IPS DF 19.7 (cell line): ENCODE results near the gene LAS1L.
A peak's percentile ranks its signal among the peaks of the same experiment; 100 is the strongest.
"Not testable (repeated sequence)": the region's sequence is repeated elsewhere in the genome, so short reads cannot be mapped to it uniquely, and the experiment has no call there.

Source experiments
- DNase-seq: peaks from one replicate; pipeline ENCODE4 v3.0.0-alpha.2; 2013; ENCODE audit warnings: low read depth, low spot score

Gene LAS1L

DNA sequence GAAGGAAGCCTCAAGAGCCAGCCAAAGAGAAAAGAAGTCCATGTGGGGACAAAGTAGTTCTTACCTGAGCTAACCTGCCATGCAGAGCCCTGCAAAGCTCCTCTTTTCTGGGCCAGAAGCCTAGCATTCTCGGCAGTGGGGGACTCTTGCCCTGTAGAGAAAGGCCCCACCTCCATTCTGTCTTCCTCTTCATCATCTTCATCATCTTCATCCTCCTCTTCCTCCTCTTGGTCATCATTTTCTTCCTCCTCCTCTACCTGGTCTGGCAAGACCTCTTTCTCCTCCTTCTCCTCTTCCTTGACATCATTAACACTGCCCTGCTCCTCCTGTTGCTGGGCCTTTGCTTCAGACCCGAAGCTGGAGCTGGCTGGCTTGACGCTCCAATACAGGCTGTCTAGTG, 16.7 kb downstream of the LAS1L start:
- DNase-seq = no peak

DNA sequence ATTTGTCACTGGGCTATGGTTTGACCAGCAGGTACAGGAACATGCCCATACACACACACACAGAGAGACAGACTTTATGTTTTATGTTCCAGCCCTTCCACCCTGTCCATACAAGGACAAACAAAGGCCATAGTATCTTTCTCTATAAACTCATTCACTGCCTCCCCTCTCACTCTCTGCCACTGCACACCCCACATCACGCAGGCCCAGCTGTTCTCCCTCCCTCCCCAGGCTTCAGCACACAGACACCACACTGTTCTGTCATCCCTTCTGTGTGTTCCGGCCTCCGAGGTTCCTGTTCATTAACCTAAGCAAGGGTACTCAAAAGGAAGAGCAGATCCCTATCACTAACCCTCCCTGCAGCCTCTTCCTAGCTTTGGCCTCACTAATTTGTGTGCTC, 17.8 kb downstream of the LAS1L start:
- DNase-seq = no peak

DNA sequence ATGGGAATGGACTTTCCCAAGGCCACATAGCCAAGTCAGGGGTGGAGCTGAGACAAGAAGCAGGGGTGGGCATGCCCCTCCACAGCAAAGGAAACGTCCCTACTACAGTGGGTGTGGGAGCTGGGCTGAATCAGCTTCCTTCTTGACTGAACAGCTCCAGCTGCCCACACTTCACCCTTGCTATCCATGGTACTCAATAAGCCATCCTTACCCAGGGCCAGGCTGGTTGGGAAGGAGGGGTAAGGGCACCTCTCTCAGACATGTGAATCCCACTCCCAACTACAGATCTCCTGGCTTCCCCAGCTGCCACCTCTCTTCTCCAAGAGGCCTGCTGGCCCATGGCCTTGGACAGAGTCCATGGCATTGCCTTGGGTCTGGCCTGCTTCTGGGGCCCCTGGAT, 21.0 kb downstream of the LAS1L start:
- no peak for DNase-seq

DNA sequence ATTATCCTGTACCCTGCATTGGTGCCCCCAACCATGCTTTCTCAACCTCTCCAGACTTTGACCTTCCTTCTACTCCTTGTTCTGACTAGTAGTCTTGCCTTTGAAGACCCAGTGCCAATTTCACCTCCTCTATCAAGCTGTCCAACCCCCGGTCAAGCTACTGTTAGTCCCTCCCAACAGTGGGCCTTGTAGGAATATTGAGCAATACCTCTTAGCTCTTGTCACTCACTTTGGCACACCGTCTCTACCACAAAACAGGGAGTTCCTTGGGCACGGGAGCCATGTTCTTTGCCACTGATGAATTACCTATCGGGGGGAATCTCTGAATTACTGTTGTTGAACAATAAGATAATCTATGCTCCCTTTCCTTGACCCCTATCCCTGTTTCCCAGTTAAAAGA, 25.2 kb downstream of the LAS1L start:
- no peak for DNase-seq

DNA sequence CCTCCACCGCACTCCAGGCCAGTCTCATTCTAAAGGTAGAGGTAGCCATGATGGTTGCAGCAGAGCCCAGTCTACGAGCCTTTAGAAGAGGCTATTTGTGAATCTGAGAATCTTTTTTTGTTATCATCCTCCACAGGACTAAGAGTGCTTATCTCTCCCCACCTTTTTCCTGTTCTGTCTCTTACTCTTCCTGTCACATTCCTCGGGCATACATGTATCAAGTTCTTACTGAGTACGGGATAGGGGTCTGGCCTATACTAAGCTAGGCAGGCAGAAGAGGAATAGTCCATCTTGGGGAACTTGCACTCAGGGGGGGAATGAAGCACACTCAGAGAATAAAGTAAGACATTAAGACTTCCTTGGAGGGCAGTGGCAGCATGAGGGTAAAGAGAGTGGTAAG, 25.7 kb downstream of the LAS1L start:
- no peak for DNase-seq

DNA sequence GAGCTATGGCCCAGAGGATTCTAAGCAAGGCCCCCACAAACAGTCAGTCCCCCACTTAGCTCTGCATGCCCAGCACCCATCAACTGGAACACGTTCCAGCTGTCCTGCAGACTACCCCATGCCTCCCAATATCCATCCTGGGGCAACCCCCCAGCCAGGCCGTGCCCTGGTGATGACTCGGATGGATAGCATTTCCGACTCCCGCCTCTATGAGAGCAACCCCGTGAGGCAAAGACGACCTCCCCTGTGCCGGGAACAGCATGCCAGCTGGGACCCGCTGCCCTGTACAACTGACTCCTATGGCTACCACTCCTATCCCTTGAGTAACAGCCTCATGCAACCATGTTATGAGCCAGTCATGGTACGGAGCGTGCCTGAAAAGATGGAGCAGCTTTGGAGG, 32.0 kb downstream of the LAS1L start:
- DNase-seq = no peak

DNA sequence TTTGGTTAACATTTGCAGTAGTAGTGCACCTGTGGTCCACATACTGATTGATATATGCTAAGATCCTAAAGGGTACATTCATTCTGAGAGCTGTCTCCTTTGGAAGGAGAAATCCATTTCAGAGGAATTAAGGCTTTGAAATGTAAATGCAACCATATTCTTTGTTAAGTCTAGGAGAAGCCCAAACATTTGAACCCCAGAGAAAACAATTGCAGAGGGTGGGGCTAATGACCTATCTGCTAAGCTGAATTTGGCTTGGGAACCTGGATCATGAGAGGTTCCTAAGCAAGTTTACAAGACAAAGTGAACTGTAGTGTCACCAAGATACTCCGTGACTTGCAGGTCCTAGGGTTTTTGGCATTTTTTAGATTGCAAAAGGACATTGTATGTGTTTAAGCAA, 41.2 kb downstream of the LAS1L start:
- no peak for DNase-seq

DNA sequence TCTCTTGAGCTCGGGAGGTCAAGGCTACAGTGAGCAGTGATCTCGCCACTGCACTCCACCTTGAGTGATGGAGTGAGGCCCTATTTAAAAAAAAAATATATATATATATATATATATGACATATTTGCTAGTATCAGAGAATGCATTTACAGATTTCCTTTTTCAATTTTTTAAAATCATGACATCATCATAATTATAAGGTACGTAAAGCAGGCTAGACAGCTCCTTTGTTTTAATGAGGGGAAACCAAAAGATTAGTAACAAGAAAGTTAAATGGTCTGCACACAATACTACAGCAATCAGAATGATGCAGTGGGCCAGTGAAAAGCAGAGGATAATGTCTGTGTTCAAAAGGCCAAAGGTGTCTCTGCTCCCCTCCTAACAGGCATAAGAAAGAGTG, 43.0 kb downstream of the LAS1L start:
- no peak for DNase-seq

DNA sequence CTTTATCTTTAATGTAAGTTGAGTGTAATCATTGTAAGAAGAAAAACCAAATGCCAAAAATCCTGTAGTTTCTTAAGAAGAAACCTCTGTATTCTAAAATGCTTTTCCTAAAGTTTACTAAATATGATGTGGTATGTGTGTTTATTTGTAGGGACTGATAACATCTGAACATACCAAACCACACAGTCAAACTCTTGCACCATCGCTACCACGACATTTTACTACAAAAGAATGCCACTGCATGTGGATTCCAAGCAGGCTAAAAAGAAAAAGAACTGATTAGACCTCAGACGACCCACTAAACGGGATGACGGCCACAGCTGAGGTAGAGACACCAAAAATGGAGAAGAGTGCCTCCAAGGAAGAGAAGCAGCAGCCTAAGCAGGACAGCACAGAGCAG, 46.1 kb downstream of the LAS1L start:
- no peak for DNase-seq

DNA sequence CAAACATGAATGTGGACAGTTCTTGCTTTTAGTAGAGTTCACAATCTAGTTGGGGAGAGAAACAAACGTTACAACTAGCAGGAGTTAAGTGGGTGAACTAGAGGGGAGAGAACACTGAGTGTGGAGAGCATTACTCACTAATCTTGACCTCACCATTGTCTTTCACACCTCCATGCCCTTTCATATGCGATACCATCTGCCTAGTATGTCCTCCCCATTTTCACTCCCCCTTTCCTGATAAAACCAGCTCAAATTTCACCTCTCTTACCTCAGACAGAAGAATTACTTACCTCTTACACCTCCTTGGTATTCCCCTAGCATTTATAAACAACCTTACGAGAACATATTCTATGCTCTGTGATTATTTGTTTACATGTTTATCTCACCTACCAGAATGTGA, 53.6 kb downstream of the LAS1L start:
- peak; percentile 20 for DNase-seq

DNA sequence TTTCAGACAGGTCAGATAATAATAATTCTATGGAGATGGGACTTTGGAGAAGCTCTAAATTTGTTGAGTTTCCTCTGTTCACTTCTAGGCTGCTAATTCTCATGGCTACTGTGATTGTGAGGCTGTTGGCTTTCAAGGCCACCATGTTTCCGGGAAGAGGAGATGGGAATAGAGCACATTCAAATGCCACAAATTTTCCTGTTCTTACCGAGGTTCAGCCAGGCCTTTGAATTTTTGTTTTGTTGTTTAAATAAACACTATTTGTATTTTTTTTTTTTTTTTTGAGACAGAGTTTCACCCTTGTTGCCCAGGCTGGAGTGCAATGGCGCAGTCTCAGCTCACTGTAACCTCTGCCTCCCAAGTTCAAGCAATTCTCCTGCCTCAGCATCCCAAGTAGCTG, 55.5 kb downstream of the LAS1L start:
- not testable (repeated sequence) for DNase-seq

DNA sequence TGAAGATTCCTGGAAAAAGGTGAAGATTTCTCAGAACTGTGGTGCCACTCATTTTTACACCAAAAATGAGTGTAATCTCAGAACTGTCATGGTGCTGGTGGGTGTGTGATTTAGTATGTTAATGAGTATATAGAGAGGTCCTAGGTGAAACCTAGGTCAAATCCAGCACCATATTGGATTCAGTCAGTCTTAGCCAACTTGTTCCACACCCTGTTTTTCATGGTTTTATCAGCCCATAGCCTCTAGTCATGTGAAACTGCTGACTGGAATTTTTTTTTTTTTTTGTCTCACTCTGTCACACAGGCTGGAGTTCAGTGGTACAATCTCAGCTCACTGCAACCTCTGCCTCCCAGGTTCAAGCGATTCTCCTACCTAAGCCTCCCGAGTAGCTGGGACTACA, 58.0 kb downstream of the LAS1L start:
- DNase-seq = no peak

DNA sequence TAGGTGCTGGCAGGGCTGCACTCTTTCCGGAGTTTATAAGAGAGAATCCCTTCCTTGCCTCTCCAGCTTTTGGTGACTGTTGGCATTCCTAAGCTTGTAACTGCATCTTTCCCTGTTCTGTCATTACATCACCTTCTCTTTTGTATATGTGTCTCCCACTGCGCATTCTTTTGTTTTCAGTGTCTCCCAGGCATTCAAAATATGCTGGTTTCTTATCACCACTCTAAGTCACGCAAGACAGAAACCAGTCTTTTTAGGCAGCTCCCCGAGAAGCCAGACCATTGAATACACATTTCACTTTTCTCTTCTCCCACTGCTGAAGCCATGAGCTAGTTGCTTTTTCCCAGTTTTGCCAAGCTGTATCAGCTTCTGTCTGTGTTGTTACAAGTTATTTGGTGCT, 71.0 kb downstream of the LAS1L start:
- peak; percentile 90 for DNase-seq
